ENCODE data around the gene ZNF385C.
"Not testable (repeated sequence)": the region's sequence is repeated elsewhere in the genome, so short reads cannot be mapped to it uniquely, and the experiment has no call there.

ZNF385C gene

GRCh38 chr17:42027961-42028790, 70.1 kb downstream of the ZNF385C start:
- Mint-ChIP-seq H3K4me3 (no peak overlapping the region), H3K4me1 (peaks cover 6% of the 10 kb centered on the region), H3K27ac (no peak overlapping the region), H3K36me3 (peaks cover 3% of the 10 kb centered on the region), H3K9me3 (no peaks in the 10 kb centered on the region), H3K27me3 (peaks cover 11% of the 10 kb centered on the region)
- CTCF ChIA-PET: interaction anchor here (0.6 to 14.4 kb wide), 4 partner anchors 13 to 87 kb away, joined by 3 to 222 read pairs (median 4); partner anchors contain the start of genes DHX58 and KAT2A
- no peak for DNase-seq

- no peak for DNase-seq
- Mint-ChIP-seq H3K27ac (no peak overlapping the region), H3K27me3 (peaks cover 11% of the 10 kb centered on the region), H3K4me1 (peaks cover 6% of the 10 kb centered on the region), H3K36me3 (peaks cover 3% of the 10 kb centered on the region), H3K9me3 (no peaks in the 10 kb centered on the region), H3K4me3 (no peak overlapping the region)
- CTCF ChIA-PET: interaction anchor here (0.6 to 14.4 kb wide), 4 partner anchors 15 to 88 kb away, joined by 3 to 222 read pairs (median 4); partner anchors contain the start of genes DHX58 and KAT2A
Measured at GRCh38 chr17:42027590-42027889, 70.7 kb downstream of the ZNF385C start.

- no peak overlapping the region for H3K27ac Mint-ChIP-seq
- CTCF ChIA-PET: interaction anchor here (0.6 to 14.4 kb wide), 10 partner anchors 14 to 88 kb away, joined by 3 to 222 read pairs (median 4); partner anchors contain the start of genes DHX58 and KAT2A
- peaks cover 7% of the 10 kb centered on the region for H3K36me3 Mint-ChIP-seq
Measured at GRCh38 chr17:42026857-42027589, 71.2 kb downstream of the ZNF385C start.

GRCh38 chr17:42025936-42026335, 72.3 kb downstream of the ZNF385C start:
- CTCF ChIA-PET: interaction anchor here (0.9 to 14.4 kb wide), 21 partner anchors 9 to 381 kb away, joined by 3 to 222 read pairs (median 5); partner anchors contain the start of genes DHX58, DNAJC7 and KAT2A
- Mint-ChIP-seq H3K4me1 (peaks cover 19% of the 10 kb centered on the region), H3K27ac (no peak overlapping the region), H3K4me3 (no peak overlapping the region), H3K9me3 (no peaks in the 10 kb centered on the region), H3K36me3 (peaks cover 11% of the 10 kb centered on the region), H3K27me3 (peaks cover 11% of the 10 kb centered on the region)
- DNase-seq: no peak

More at GRCh38 chr17:42026857-42027589, 71.2 kb downstream of the ZNF385C start:
- no peaks in the 10 kb centered on the region for H3K9me3 Mint-ChIP-seq
- peaks cover 11% of the 10 kb centered on the region for H3K4me1 Mint-ChIP-seq
- DNase-seq: no peak
- no peak overlapping the region for H3K4me3 Mint-ChIP-seq
- peaks cover 11% of the 10 kb centered on the region for H3K27me3 Mint-ChIP-seq

- CTCF ChIA-PET: interaction anchor here (0.5 to 14.4 kb wide), 22 partner anchors 9 to 382 kb away, joined by 3 to 222 read pairs (median 5); partner anchors contain the start of genes DHX58, DNAJC7, KAT2A and KCNH4
- Mint-ChIP-seq H3K9me3 (no peaks in the 10 kb centered on the region), H3K36me3 (peaks cover 11% of the 10 kb centered on the region), H3K4me1 (peaks cover 26% of the 10 kb centered on the region), H3K4me3 (no peak overlapping the region), H3K27me3 (peaks cover 11% of the 10 kb centered on the region), H3K27ac (no peak overlapping the region)
- DNase-seq: no peak
Measured at GRCh38 chr17:42025191-42025579, 73.1 kb downstream of the ZNF385C start.

GRCh38 chr17:42023524-42024349, 74.5 kb downstream of the ZNF385C start:
- Mint-ChIP-seq H3K4me3 (no peak overlapping the region), H3K27ac (no peak overlapping the region), H3K9me3 (no peaks in the 10 kb centered on the region), H3K4me1 (peaks cover 36% of the 10 kb centered on the region), H3K27me3 (peaks cover 5% of the 10 kb centered on the region), H3K36me3 (peaks cover 11% of the 10 kb centered on the region)
- CTCF ChIA-PET: interaction anchor here (0.6 to 14.4 kb wide), 13 partner anchors 11 to 1293 kb away, joined by 3 to 222 read pairs (median 4); partner anchors contain the start of genes DHX58 and KAT2A
- DNase-seq: no peak

GRCh38 chr17:42020845-42021244, 77.4 kb downstream of the ZNF385C start:
- not testable (repeated sequence) for H3K27me3 Mint-ChIP-seq, H3K9me3 Mint-ChIP-seq, DNase-seq
- Mint-ChIP-seq H3K4me3 (peak overlapping the region; percentile 88), H3K4me1 (peaks cover 53% of the 10 kb centered on the region), H3K27ac (peak overlapping the region; percentile 51), H3K36me3 (peaks cover 13% of the 10 kb centered on the region)
- CTCF ChIA-PET: interaction anchor here (1.1 to 14.4 kb wide), 11 partner anchors 11 to 382 kb away, joined by 3 to 222 read pairs (median 4); partner anchors contain the start of genes CNP, DHX58, KAT2A and KCNH4

GRCh38 chr17:42019509-42020404, 78.5 kb downstream of the ZNF385C start, which contains the start of gene NKIRAS2:
Gene NKIRAS2 (plus strand): TSS chr17:42020090. CDS start chr17:42021578, 1,488 bp downstream.
- H3K36me3 Mint-ChIP-seq: peaks cover 17% of the 10 kb centered on the region
- H3K4me1 Mint-ChIP-seq: peaks cover 58% of the 10 kb centered on the region
- H3K27me3 Mint-ChIP-seq: no peaks in the 10 kb centered on the region
- DNase-seq: peak; percentile 97
- no peaks in the 10 kb centered on the region for H3K9me3 Mint-ChIP-seq
- H3K4me3 Mint-ChIP-seq: peak within 1 kb of the TSS; percentile 88
- CTCF ChIA-PET: interaction anchor here (0.7 to 14.4 kb wide), 16 partner anchors 10 to 383 kb away, joined by 3 to 222 read pairs (median 4); partner anchors contain the start of genes CNP, DHX58, KAT2A and KCNH4
- peak within 1 kb of the TSS; percentile 51 for H3K27ac Mint-ChIP-seq

- DNase-seq: no peak
- CTCF ChIA-PET: interaction anchor here (0.7 to 14.4 kb wide), 6 partner anchors 43 to 159 kb away, joined by 3 to 222 read pairs (median 4); partner anchors contain the start of genes CNP, DHX58 and KAT2A
- H3K27ac Mint-ChIP-seq: no peak overlapping the region
- peak overlapping the region; percentile 21 for H3K4me3 Mint-ChIP-seq
- peaks cover 56% of the 10 kb centered on the region for H3K4me1 Mint-ChIP-seq
- H3K27me3 Mint-ChIP-seq: no peaks in the 10 kb centered on the region
- H3K36me3 Mint-ChIP-seq: peaks cover 15% of the 10 kb centered on the region
- no peaks in the 10 kb centered on the region for H3K9me3 Mint-ChIP-seq
Measured at GRCh38 chr17:42018988-42019387, 79.3 kb downstream of the ZNF385C start.

- no peak for DNase-seq
- Mint-ChIP-seq H3K4me3 (peak overlapping the region; percentile 99), H3K4me1 (peaks cover 60% of the 10 kb centered on the region), H3K9me3 (no peaks in the 10 kb centered on the region), H3K27me3 (no peaks in the 10 kb centered on the region), H3K27ac (no peak overlapping the region), H3K36me3 (peaks cover 16% of the 10 kb centered on the region)
- CTCF ChIA-PET: interaction anchor here (0.6 to 14.4 kb wide), 9 partner anchors 13 to 385 kb away, joined by 3 to 222 read pairs (median 3); partner anchors contain the start of genes DHX58, KAT2A and ODAD4
Measured at GRCh38 chr17:42018339-42018738, 79.9 kb downstream of the ZNF385C start.

GRCh38 chr17:42017866-42018200, 80.4 kb downstream of the ZNF385C start:
- H3K9me3 Mint-ChIP-seq: no peaks in the 10 kb centered on the region
- peak overlapping the region; percentile 98 for H3K27ac Mint-ChIP-seq
- peaks cover 19% of the 10 kb centered on the region for H3K36me3 Mint-ChIP-seq
- peak overlapping the region; percentile 99 for H3K4me3 Mint-ChIP-seq
- DNase-seq: no peak
- CTCF ChIA-PET: interaction anchor here (0.6 to 14.4 kb wide), 8 partner anchors 13 to 385 kb away, joined by 3 to 222 read pairs (median 3); partner anchors contain the start of genes DHX58, KAT2A and ODAD4
- peaks cover 63% of the 10 kb centered on the region for H3K4me1 Mint-ChIP-seq
- H3K27me3 Mint-ChIP-seq: no peaks in the 10 kb centered on the region

All from activated naive CD4-positive, alpha-beta T cell treated with anti-CD3 and anti-CD28 coated beads, Interleukin-2, amount 10 ng/mL, durations not matched to agents 7 days and 5 days (primary cell).